WTC11 (cell line): ENCODE results near the gene RASGRP2.

ENCODE experiments used
- CREM ChIP-seq: sonication (generic); formaldehyde crosslinking; IDR thresholded peaks from 2 replicates; pipeline ENCODE4 v1.8.1; 2022; ENCODE audit warnings: mild to moderate bottlenecking, missing genetic modification reagents, moderate library complexity
- CTCF ChIP-seq: fragments of 200-600 bp; IDR thresholded peaks from 2 replicates; pipeline ENCODE4 v1.8.0; 2022; ENCODE audit warnings: antibody characterized with exemption
- IRF1 ChIP-seq: sonication (generic); formaldehyde crosslinking; IDR thresholded peaks from 2 replicates; pipeline ENCODE4 v1.8.0; 2023; ENCODE audit warnings: missing genetic modification reagents
- MAX ChIP-seq: sonication (generic); formaldehyde crosslinking; IDR thresholded peaks from 2 replicates; pipeline ENCODE4 v1.8.0; 2022; ENCODE audit warnings: mild to moderate bottlenecking, missing genetic modification reagents
- SMAD3 ChIP-seq: sonication (generic); formaldehyde crosslinking; IDR thresholded peaks from 2 replicates; pipeline ENCODE4 v1.8.0; 2022; ENCODE audit warnings: missing genetic modification reagents, mild to moderate bottlenecking, borderline replicate concordance
- SP1 ChIP-seq: sonication (generic); formaldehyde crosslinking; conservative IDR thresholded peaks from 2 replicates; pipeline ENCODE4 v1.8.1; 2022; ENCODE audit warnings: missing genetic modification reagents
- STAT6 ChIP-seq: sonication (generic); formaldehyde crosslinking; conservative IDR thresholded peaks from 2 replicates; pipeline ENCODE4 v1.8.1; 2023; ENCODE audit warnings: mild to moderate bottlenecking, low read depth, missing genetic modification reagents, moderate library complexity
- ZNF138 ChIP-seq: sonication (generic); formaldehyde crosslinking; conservative IDR thresholded peaks from 2 replicates; pipeline ENCODE4 v1.8.1; 2022; ENCODE audit warnings: mild to moderate bottlenecking, moderate library complexity, missing genetic modification reagents

GRCh38 chr11:64726867-64727530 lies 16.9 kb downstream of the RASGRP2 start:
- TF ChIP-seq MAX = no peak
- TF ChIP-seq CREM (CRISPR knock-in tag) = no peak
- no peak for TF ChIP-seq STAT6 (CRISPR knock-in tag)
- TF ChIP-seq IRF1 (CRISPR knock-in tag) = no peak
- no peak for TF ChIP-seq SP1 (CRISPR knock-in tag)
- TF ChIP-seq SMAD3 (CRISPR knock-in tag) = no peak
- no peak for TF ChIP-seq ZNF138 (CRISPR knock-in tag)
- no peak for TF ChIP-seq CTCF
